Esophagus squamous epithelium (tissue), 4 donors: ENCODE measurements around the gene ABO.

Experiments
- CTCF ChIP-seq, 6 experiments: fragments of 450-650 bp in 4 of 6; fragments of 200-600 bp in 2 of 6; sonication (generic) in 2 of 6; IDR thresholded peaks; one replicate each; pipeline ENCODE4 v1.5.1; 2016 to 2019; ENCODE audit warnings: antibody characterized with exemption in 6 of 6, mild to moderate bottlenecking in 4 of 6, moderate library complexity in 4 of 6
- POLR2A ChIP-seq, 4 donors: fragments of 450-650 bp; IDR thresholded peaks; one replicate each; pipeline ENCODE4 v1.6.1; 2017; ENCODE audit warnings: antibody characterized with exemption in 4 of 4, mild to moderate bottlenecking in 4 of 4, moderate library complexity in 3 of 4

- TF ChIP-seq CTCF (IDR thresholded peaks at IDR 0.05), result no peak
- TF ChIP-seq POLR2A (IDR thresholded peaks at IDR 0.05), result no peak
Observed at GRCh38 chr9:133315997-133316396, 41.0 kb upstream of the ABO start.
